Choroid plexus epithelial cell (primary cell): ENCODE measurements around the gene B3GALT4.

Experiments used
- DNase-seq: peaks from one replicate; pipeline ENCODE4 v3.0.0-alpha.2; 2010; ENCODE audit warnings: low read depth
- H3K4me3 ChIP-seq: 2 replicates; pipeline ENCODE4 v1.5.1; 2011; ENCODE audit warnings: low read depth, mild to moderate bottlenecking, control low read depth, low read length, moderate library complexity
- CTCF ChIP-seq: conservative IDR thresholded peaks from 2 replicates; pipeline ENCODE4 v1.5.1; 2011; ENCODE audit warnings: low read depth, mild to moderate bottlenecking, control low read depth, inconsistent platforms, low read length, moderate library complexity

The B3GALT4 gene

GRCh38 chr6:33299237-33299944, 22.5 kb downstream of the B3GALT4 start:
- peak; percentile 95 for DNase-seq
- TF ChIP-seq CTCF = peak; percentile 82
- H3K4me3 ChIP-seq = peak overlapping the region; percentile 92

DNA sequence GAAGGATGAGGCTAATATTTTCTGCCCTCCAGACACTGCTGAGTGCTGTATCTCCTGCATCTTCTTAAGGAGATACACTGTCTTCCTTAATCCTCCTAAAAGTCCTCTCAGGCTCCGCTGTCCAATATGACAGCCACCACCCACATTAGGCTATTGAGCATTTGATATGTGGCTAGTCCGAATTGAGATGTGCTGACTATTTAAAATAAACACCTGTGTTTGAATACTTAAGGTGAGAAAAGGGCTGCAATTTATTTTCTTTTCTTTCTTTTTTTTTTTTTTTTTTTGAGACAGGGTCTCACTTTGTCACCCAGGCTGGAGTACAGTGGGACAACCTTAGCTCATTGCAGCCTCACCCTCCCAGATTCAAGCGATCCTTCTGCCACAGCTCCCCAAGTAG, 25.0 kb downstream of the B3GALT4 start:
- H3K4me3 ChIP-seq = no peak overlapping the region
- DNase-seq = no peak

DNA sequence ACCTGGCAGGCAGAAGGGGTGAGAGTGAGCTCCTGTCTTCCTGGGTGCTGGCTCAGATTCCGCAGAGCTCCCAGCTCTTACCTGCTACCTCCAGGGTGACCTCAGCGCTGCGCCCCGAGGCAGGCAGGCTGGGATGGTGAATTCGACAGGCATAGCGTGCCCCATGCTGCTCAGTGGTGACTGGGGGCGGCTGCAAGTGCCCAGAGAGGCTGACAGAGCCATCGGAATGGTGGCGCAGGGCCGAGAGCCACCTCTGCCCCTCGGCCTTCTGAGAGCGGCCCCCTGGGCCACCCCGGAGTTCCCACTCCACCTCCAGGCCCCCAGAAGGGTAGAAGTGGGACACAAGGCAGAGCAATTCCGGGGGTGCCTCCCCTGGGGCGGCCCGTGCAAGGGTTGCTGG, 27.3 kb downstream of the B3GALT4 start:
- no peak overlapping the region for H3K4me3 ChIP-seq
- TF ChIP-seq CTCF = no peak
- DNase-seq = no peak

More for the DNA sequence above, 25.0 kb downstream of the B3GALT4 start:
- no peak for TF ChIP-seq CTCF

DNA sequence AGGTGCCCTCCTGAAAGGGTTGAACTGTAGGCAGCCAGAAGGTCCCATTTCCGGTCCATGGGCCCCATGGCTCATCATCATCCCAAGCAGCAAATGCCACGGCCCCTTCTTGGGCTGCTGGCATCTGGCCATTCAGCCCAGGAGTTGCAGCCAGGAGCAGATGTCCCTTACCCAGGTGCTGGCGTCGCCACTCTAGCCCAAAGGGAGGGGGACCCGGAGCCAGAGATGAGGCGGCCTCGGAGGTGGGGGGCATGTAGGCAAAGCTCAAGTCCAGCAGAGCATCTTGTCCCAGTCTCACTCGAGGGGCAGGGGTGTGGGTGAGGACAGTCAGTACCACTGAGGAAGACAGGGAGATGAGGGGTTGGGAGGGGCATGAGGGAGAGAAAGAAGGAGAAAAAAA, 28.1 kb downstream of the B3GALT4 start:
- H3K4me3 ChIP-seq = no peak overlapping the region
- DNase-seq = no peak
- no peak for TF ChIP-seq CTCF

GRCh38 chr6:33306356-33306755, 29.4 kb downstream of the B3GALT4 start:
- no peak overlapping the region for H3K4me3 ChIP-seq
- DNase-seq = no peak
- no peak for TF ChIP-seq CTCF

DNA sequence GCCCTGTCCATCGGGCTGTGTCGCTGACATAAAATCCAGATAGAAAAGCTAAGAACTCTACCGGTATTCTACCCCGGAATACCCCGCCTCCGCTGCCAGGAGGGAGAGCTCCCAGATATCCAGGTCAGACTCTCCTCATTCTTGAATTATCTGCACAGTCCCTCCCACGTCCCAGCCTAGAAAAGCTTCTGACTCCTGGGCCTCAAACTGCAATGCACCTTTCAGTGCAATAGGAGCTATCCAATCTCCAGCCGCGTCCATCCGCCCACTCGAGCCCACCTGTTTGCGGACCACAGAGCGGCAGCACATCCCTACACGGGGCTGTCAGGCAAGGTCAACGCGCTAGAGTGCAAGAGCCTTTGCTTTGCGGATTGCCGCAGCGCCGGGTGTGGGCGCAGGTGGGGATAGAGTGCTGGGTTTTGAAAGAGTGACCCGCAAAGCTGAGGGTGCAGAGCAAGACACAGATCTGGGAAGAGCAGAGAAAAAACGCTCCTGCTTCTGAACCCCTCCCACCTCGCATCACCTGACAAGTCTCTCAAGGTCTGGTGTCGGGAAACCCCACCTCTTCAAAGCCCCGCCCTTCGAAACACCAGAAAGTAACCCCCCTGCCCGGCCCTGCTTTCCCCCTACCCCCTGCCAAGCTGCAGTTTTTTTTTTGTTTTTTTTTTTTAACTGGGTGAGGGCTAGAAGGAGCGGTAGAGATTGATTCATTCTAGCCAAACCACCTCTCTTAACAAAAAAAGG, 35.6 kb downstream of the B3GALT4 start:
- DNase-seq = peak; percentile 91
- H3K4me3 ChIP-seq = peak overlapping the region; percentile 92
- TF ChIP-seq CTCF = no peak
